Measurements from ENCODE around the gene CUTC. TPM values are rescaled to one million over a fixed set of nuclear protein-coding genes. Genes with fewer than 3 reads are reported as not detected.

Gene CUTC
- total RNA-seq, 4 donors from 2014 or later = 11.7 to 53.6 (median 17.0) TPM

GRCh38 chr10:99758211-99758891 lies 26.3 kb downstream of the CUTC start:
- TF ChIP-seq POLR2A (IDR thresholded peaks at IDR 0.05) (no peak), CTCF (IDR thresholded peaks at IDR 0.05) (no peak)
- Histone ChIP-seq H3K4me1 (peaks cover 0 to 3% (median 0%) of the 10 kb centered on the region in 4 donors), H3K27ac (no peak overlapping the region), H3K4me3 (no peak overlapping the region), H3K27me3 (no peaks in the 10 kb centered on the region), H3K36me3 (peaks cover 0 to 62% (median 0%) of the 10 kb centered on the region in 3 donors), H3K9me3 (no peaks in the 10 kb centered on the region)
- no peak for DNase-seq

GRCh38 chr10:99760321-99760720 lies 28.3 kb downstream of the CUTC start:
- TF ChIP-seq CTCF (IDR thresholded peaks at IDR 0.05) (no peak), POLR2A (IDR thresholded peaks at IDR 0.05) (no peak)
- Histone ChIP-seq H3K27ac (no peak overlapping the region), H3K27me3 (no peaks in the 10 kb centered on the region), H3K4me3 (no peak overlapping the region), H3K36me3 (peaks cover 0 to 52% (median 0%) of the 10 kb centered on the region in 3 donors), H3K4me1 (peaks cover 0 to 3% (median 0%) of the 10 kb centered on the region in 4 donors), H3K9me3 (no peaks in the 10 kb centered on the region)
- DNase-seq = no peak

- TF ChIP-seq CTCF (IDR thresholded peaks at IDR 0.05) (no peak), POLR2A (IDR thresholded peaks at IDR 0.05) (no peak)
- Histone ChIP-seq H3K4me3 (no peak overlapping the region), H3K4me1 (peaks cover 0 to 3% (median 0%) of the 10 kb centered on the region in 4 donors), H3K27ac (no peak overlapping the region), H3K27me3 (no peaks in the 10 kb centered on the region), H3K36me3 (peaks cover 0 to 42% (median 0%) of the 10 kb centered on the region in 3 donors), H3K9me3 (no peaks in the 10 kb centered on the region)
- no peak for DNase-seq
These were observed 29.3 kb downstream of the CUTC start for GRCh38 chr10:99761365-99761764.

GRCh38 chr10:99765672-99766301 lies 33.8 kb downstream of the CUTC start:
- no peak overlapping the region for H3K27ac ChIP-seq
- H3K36me3 ChIP-seq = peaks cover 0 to 2% (median 0%) of the 10 kb centered on the region in 3 donors
- no peak for DNase-seq
- no peak for TF ChIP-seq CTCF (IDR thresholded peaks at IDR 0.05)
- TF ChIP-seq POLR2A (IDR thresholded peaks at IDR 0.05) = no peak
- H3K4me1 ChIP-seq = peaks cover 0 to 3% (median 0%) of the 10 kb centered on the region in 4 donors
- no peaks in the 10 kb centered on the region for H3K9me3 ChIP-seq
- no peak overlapping the region for H3K4me3 ChIP-seq
- no peaks in the 10 kb centered on the region for H3K27me3 ChIP-seq

- Histone ChIP-seq H3K27ac (no peak overlapping the region), H3K9me3 (no peaks in the 10 kb centered on the region), H3K4me1 (no peaks in the 10 kb centered on the region), H3K4me3 (no peak overlapping the region), H3K27me3 (no peaks in the 10 kb centered on the region), H3K36me3 (no peaks in the 10 kb centered on the region)
- no peak for DNase-seq
- no peak for TF ChIP-seq CTCF (IDR thresholded peaks at IDR 0.05)
- TF ChIP-seq POLR2A (IDR thresholded peaks at IDR 0.05) = no peak
These were observed 34.3 kb downstream of the CUTC start for GRCh38 chr10:99766302-99766681.

Data from Peyer's patch (tissue), 4 donors.